Keratinocyte (primary cell): ENCODE measurements around the gene KLLN. TPM values are rescaled to one million over a fixed set of nuclear protein-coding genes. Genes with fewer than 3 reads are reported as not detected.

ENCODE experiments used
- DNase-seq: peaks from one replicate; pipeline ENCODE4 v3.0.0-alpha.2; 2011; ENCODE audit warnings: low read depth, missing footprints, low spot score
- FAIRE-seq: peaks from 2 replicates; lab custom pipeline; 2011; peaks lifted over from hg19 to GRCh38; lab: Jason Lieb, UNC
- H2AFZ ChIP-seq: 2 replicates; pipeline ENCODE4 v1.6.0; 2012; ENCODE audit warnings: low read length, control low read depth, inconsistent platforms; ENCODE audit not compliant: control insufficient read depth
- H3K27ac ChIP-seq: 2 replicates; pipeline ENCODE4 v1.5.1; 2011; ENCODE audit warnings: low read length; ENCODE audit not compliant: control insufficient read depth, insufficient read depth
- H3K27me3 ChIP-seq: 3 replicates; pipeline ENCODE4 v1.6.0; 2011; ENCODE audit warnings: low read length; ENCODE audit not compliant: control insufficient read depth, insufficient read depth; ENCODE audit errors: extremely low read depth
- H3K36me3 ChIP-seq, 2 experiments: 2 replicates in 1 of 2; 3 replicates in 1 of 2; pipeline ENCODE4 v1.5.1; 2011; ENCODE audit warnings: low read length in 2 of 2, mild to moderate bottlenecking in 1 of 2; ENCODE audit not compliant: control insufficient read depth in 2 of 2, insufficient read depth in 2 of 2; ENCODE audit errors: extremely low read depth in 1 of 2
- H3K4me1 ChIP-seq: 3 replicates; pipeline ENCODE4 v1.5.1; 2011; ENCODE audit warnings: low read length; ENCODE audit not compliant: control insufficient read depth, insufficient read depth; ENCODE audit errors: extremely low read depth
- H3K4me2 ChIP-seq: 3 replicates; pipeline ENCODE4 v1.6.0; 2011; ENCODE audit warnings: low read depth, low read length; ENCODE audit not compliant: control insufficient read depth, insufficient read depth; ENCODE audit errors: extremely low read depth
- H3K4me3 ChIP-seq, 3 experiments: fragments of 200-600 bp in 1 of 3; sonication (generic) in 1 of 3; 2 replicates in 2 of 3; 3 replicates in 1 of 3; pipeline ENCODE4 v1.5.1; 2011 to 2016; ENCODE audit warnings: low read length in 3 of 3, mild to moderate bottlenecking in 3 of 3, control low read depth in 2 of 3, inconsistent platforms in 1 of 3, low read depth in 1 of 3, mixed read lengths in 1 of 3, mixed run types in 1 of 3, moderate library complexity in 1 of 3; ENCODE audit not compliant: control insufficient read depth in 2 of 3, insufficient read depth in 2 of 3; ENCODE audit errors: extremely low read depth in 1 of 3
- H3K79me2 ChIP-seq: 2 replicates; pipeline ENCODE4 v1.6.0; 2012; ENCODE audit warnings: low read length; ENCODE audit not compliant: control insufficient read depth, insufficient read depth
- H3K9ac ChIP-seq: 3 replicates; pipeline ENCODE4 v1.6.0; 2011; ENCODE audit warnings: low read length; ENCODE audit not compliant: control insufficient read depth, insufficient read depth; ENCODE audit errors: extremely low read depth
- H3K9me1 ChIP-seq: 3 replicates; pipeline ENCODE4 v1.6.0; 2011; ENCODE audit warnings: low read length; ENCODE audit not compliant: control insufficient read depth, insufficient read depth; ENCODE audit errors: extremely low read depth
- H3K9me3 ChIP-seq: 2 replicates; pipeline ENCODE4 v1.5.1; 2012; ENCODE audit warnings: low read depth, low read length; ENCODE audit not compliant: control insufficient read depth
- H4K20me1 ChIP-seq: 3 replicates; pipeline ENCODE4 v1.6.0; 2011; ENCODE audit warnings: low read length; ENCODE audit not compliant: control insufficient read depth, insufficient read depth; ENCODE audit errors: extremely low read depth
- CTCF ChIP-seq, 3 experiments: IDR thresholded peaks in 1 of 3; conservative IDR thresholded peaks in 1 of 3; optimal IDR thresholded peaks in 1 of 3; 2 replicates in 2 of 3; 3 replicates in 1 of 3; pipeline versions ENCODE3 to v1.5.1; 2011; ENCODE audit warnings: low read length in 3 of 3, mild to moderate bottlenecking in 3 of 3, moderate library complexity in 2 of 3, control low read depth in 1 of 3, inconsistent platforms in 1 of 3; ENCODE audit not compliant: insufficient read depth in 2 of 3; ENCODE audit errors: extremely low read depth in 1 of 3
- EZH2 ChIP-seq: IDR thresholded peaks from one replicate; pipeline ENCODE4 v1.6.1; 2012; ENCODE audit warnings: inconsistent platforms, mild to moderate bottlenecking, low read length, moderate library complexity
- dilution Hi-C: fragments of 300-500 bp; cut with MboI; formaldehyde crosslinking; loops from one replicate; pipeline ENCODE4 v1.7.0; 2020; ENCODE audit warnings: low sequenced_read_pairs; ENCODE audit not compliant: extremely low pct_ligation_motif_present
- polyA plus RNA-seq, 5 experiments: library from polyadenylated mRNA; depleted of rRNA in 3 of 5; stranded (reverse) in 3 of 5; stranded (forward) in 1 of 5; unstranded in 1 of 5; fragments of >200 nt; gene quantifications; 1 replicate in 1 of 5; 2 replicates in 3 of 5; 3 replicates in 1 of 5; pipeline versions ENCODE4 v1.2.1 to v1.2.3, GENCODE V29; 2011 to 2012; ENCODE audit warnings: missing spikeins in 2 of 5, low read depth in 1 of 5, low replicate concordance in 1 of 5
- small RNA-seq, 3 experiments: library from RNA; depleted of rRNA; stranded (forward); fragments of <200 nt; gene quantifications; one replicate each; pipeline ENCODE3, GENCODE V24; 2012; ENCODE audit warnings: low read depth in 3 of 3, low replicate concordance in 1 of 3; ENCODE audit not compliant: insufficient read length in 3 of 3

The KLLN gene
- polyA plus RNA-seq, 1 donor (not counting 4 experiments of a cell fraction or from before 2014, with no cell fraction given), result 0.16 TPM

DNA sequence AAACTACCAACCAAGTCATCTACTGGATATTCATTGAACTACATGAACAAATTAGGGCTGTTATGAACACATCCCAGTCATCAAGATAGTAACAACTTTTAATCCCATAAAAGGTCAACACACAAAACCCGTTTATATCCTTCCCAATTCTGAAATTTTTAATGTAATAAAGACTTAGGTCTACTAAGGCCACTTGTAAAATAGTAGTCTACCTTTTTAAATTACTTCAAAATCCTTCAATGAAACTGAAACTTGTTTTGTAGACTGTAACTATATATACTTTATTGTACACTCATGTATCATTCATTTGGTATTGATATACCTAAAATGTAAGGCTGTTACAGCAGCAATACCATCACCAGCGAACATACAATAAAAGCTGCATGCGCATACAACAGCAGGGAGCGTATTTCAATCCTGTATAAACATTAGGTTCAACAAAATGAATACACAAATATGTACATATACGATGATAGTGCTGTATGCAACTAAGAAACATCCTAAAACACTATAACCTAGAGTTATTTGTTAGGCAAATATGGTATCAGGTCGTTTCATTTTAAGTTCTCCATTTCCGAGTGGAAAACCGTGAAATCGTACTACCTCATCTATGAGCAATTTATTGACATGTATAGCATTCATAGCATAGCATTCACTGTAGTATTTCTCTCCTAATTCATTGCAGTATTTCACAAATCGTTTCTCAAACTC lies 46.3 kb downstream of the KLLN start:
- TF ChIP-seq CTCF (optimal IDR thresholded peaks at IDR 0.05 in 1 of 3, IDR thresholded peaks at IDR 0.05 in 1 of 3, conservative IDR thresholded peaks at IDR 0.05 in 1 of 3; ENCODE audit: extremely low read depth in 1 of 3, insufficient read depth in 2 of 3, low read length in 3 of 3) (no peak), EZH2 (no peak)
- Histone ChIP-seq H3K9ac (peak overlapping the region; percentile 98), H3K4me3 (peak overlapping the region; percentile 75 to 98 (median 98)), H3K27me3 (no peaks in the 10 kb centered on the region), H2AFZ (peak overlapping the region; percentile 99), H3K27ac (peak overlapping the region; percentile 94), H3K4me1 (peaks cover 23% of the 10 kb centered on the region), H3K9me3 (no peaks in the 10 kb centered on the region), H3K36me3 (peaks cover 0 to 3% of the 10 kb centered on the region in 2 experiments), H3K79me2 (peaks cover 58% of the 10 kb centered on the region), H3K9me1 (peaks cover 3% of the 10 kb centered on the region), H4K20me1 (no peaks in the 10 kb centered on the region), H3K4me2 (peak overlapping the region; percentile 99)
- DNase-seq, result no peak
- FAIRE-seq, result peak; percentile 52
- dilution Hi-C loops, result no loop called here

DNA sequence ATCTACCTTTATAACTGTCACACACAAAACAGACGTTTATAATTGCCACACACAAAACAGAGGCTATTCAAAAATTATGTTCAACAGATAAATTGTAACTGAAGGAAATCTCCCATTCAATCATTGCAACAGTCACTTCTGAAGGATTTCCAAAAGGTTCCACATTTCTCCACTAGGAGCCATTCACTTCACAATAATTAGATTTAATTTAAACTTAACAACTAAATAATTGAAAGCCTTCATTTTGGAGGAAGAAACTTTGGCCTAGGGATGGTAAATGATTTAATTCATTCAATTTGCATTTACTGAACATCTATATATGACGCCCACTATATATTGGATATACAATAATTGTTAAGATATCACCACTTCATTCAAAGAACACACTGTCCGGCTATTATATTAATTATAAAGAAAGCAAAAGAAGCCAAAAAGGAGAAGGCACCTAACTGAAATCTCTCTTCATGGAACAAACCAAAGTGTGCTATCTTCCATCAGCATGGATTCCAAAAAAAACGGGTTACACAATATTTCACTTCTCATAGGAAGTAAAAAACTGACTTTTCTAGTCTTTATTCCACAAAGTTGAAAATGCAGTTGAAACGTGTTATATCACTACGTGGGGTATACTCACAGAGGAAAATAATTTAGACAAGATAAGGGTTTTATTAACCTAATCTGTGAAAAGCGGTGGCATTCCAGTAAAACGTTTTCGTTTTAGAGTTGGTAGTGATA lies 47.0 kb downstream of the KLLN start:
- peak overlapping the region; percentile 99 for H3K4me2 ChIP-seq
- no peaks in the 10 kb centered on the region for H3K9me3 ChIP-seq
- no peaks in the 10 kb centered on the region for H4K20me1 ChIP-seq
- H3K27me3 ChIP-seq, result no peaks in the 10 kb centered on the region
- dilution Hi-C loops, result no loop called here
- peaks cover 3% of the 10 kb centered on the region for H3K9me1 ChIP-seq
- no peak overlapping the region for H3K9ac ChIP-seq
- H3K4me1 ChIP-seq, result peaks cover 23% of the 10 kb centered on the region
- H3K27ac ChIP-seq, result peak overlapping the region; percentile 39
- H2AFZ ChIP-seq, result no peak overlapping the region
- FAIRE-seq, result peak; percentile 51
- H3K79me2 ChIP-seq, result peaks cover 65% of the 10 kb centered on the region
- H3K4me3 ChIP-seq, result peak overlapping the region; percentile 75 to 98 (median 98)
- DNase-seq, result no peak
- H3K36me3 ChIP-seq, result peaks cover 0 to 3% of the 10 kb centered on the region in 2 experiments
- no peak for TF ChIP-seq CTCF (optimal IDR thresholded peaks at IDR 0.05 in 1 of 3, IDR thresholded peaks at IDR 0.05 in 1 of 3, conservative IDR thresholded peaks at IDR 0.05 in 1 of 3; ENCODE audit: extremely low read depth in 1 of 3, insufficient read depth in 2 of 3, low read length in 3 of 3)
- TF ChIP-seq EZH2, result no peak

Small RNAs within 50 kb of the gene (small RNA-seq; reads per million reads assigned to genes)
- 0 reads per million in 3 experiments for gene RN7SL78P

Other genes starting within 250 kb of the KLLN start
- 1.1 to 1.7 TPM (median 1.1 TPM) in 3 replicates for gene PAPSS2, start 203.7 kb downstream of the KLLN start, polyA plus RNA-seq
- gene ATAD1, start 45.3 kb downstream of the KLLN start, polyA plus RNA-seq, result 26.2 to 51.0 TPM (median 29.1 TPM) in 3 replicates
- 11.7 to 39.4 TPM (median 23.8 TPM) in 3 replicates for gene PTEN, start 92 bp upstream of the KLLN start, polyA plus RNA-seq